Measurements from ENCODE around the gene MCHR1.
A peak's percentile ranks its signal among the peaks of the same experiment; 100 is the strongest.

MCHR1 gene

DNA sequence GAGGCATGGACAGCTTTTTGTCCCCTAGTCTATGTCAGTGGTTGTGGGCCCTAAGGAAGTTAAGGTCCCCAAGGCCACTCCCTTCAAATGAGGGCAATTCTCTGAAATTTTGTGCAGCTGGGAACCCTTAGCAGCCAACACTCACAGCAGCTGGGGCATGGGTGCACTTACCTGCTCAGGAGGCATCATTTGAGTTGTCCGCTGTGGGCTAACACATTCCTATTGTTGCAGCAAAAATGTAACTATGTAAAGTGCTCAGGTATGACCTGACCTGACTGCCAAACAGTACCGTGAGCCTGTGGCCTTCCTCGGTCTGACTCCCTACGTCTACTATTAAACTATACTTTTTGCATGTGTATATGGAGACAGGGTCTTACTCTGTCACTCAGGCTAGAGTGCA, 37.0 kb upstream of the MCHR1 start:
- no peak overlapping the region for H3K4me3 ChIP-seq (ENCODE audit: insufficient read depth in 1 of 2, low read depth in 1 of 2, low read length in 2 of 2)
- no peak overlapping the region for H2BK5ac ChIP-seq (ENCODE audit: low read depth, low read length, poor library complexity, severe bottlenecking)
- no peak overlapping the region for H2AK5ac ChIP-seq (ENCODE audit: low read length, severe bottlenecking)
- H3K9me3 ChIP-seq (ENCODE audit: control insufficient read depth, low read length): no peaks in the 10 kb centered on the region
- H3K4me2 ChIP-seq (ENCODE audit: low read length, poor library complexity, severe bottlenecking): no peak overlapping the region
- no peak overlapping the region for H4K8ac ChIP-seq (ENCODE audit: low read length)
- no peak overlapping the region for H3K14ac ChIP-seq (ENCODE audit: low read length in 2 of 2)
- no peak overlapping the region for H4K91ac ChIP-seq (ENCODE audit: low read length)
- no peak overlapping the region for H3K27ac ChIP-seq (ENCODE audit: low read length, poor library complexity, severe bottlenecking)
- H3K4ac ChIP-seq (ENCODE audit: low read depth in 1 of 2, low read length in 2 of 2): no peak overlapping the region
- H2BK12ac ChIP-seq (ENCODE audit: low read length in 2 of 2): no peak overlapping the region
- WGBS: 100% methylated on average over 4 of the region's 4 CpGs
- H3K4me1 ChIP-seq (ENCODE audit: control insufficient read depth, insufficient read depth, low read depth, low read length): peaks cover 4% of the 10 kb centered on the region
- no peak overlapping the region for H3K18ac ChIP-seq (ENCODE audit: low read depth in 1 of 2, low read length in 2 of 2)
- no peaks in the 10 kb centered on the region for H3K36me3 ChIP-seq (ENCODE audit: control insufficient read depth in 1 of 2, insufficient read depth in 2 of 2, low read depth in 1 of 2, low read length in 2 of 2)
- H2BK120ac ChIP-seq (ENCODE audit: low read depth, low read length): no peak overlapping the region
- no peak for DNase-seq
- H3K23ac ChIP-seq (ENCODE audit: low read length in 2 of 2): no peak overlapping the region
- H2AFZ ChIP-seq (ENCODE audit: low read depth, low read length): no peak overlapping the region
- H3K79me1 ChIP-seq (replicated peaks; ENCODE audit: low read length, poor library complexity, severe bottlenecking): peaks cover 7% of the 10 kb centered on the region
- no peaks in the 10 kb centered on the region for H3K27me3 ChIP-seq (ENCODE audit: control insufficient read depth in 1 of 2, insufficient read depth in 1 of 2, low read length in 2 of 2)
- H3K9ac ChIP-seq (ENCODE audit: low read length): no peak overlapping the region
- no peak overlapping the region for H2BK15ac ChIP-seq (ENCODE audit: low read depth, poor library complexity, severe bottlenecking)

GRCh38 chr22:40645579-40646197, 33.6 kb upstream of the MCHR1 start:
- no peak overlapping the region for H2AK5ac ChIP-seq (ENCODE audit: low read length, severe bottlenecking)
- no peak overlapping the region for H4K91ac ChIP-seq (ENCODE audit: low read length)
- no peaks in the 10 kb centered on the region for H3K79me1 ChIP-seq (replicated peaks; ENCODE audit: low read length, poor library complexity, severe bottlenecking)
- no peak overlapping the region for H2BK15ac ChIP-seq (ENCODE audit: low read depth, poor library complexity, severe bottlenecking)
- WGBS: 90% methylated on average over 4 of the region's 4 CpGs
- no peak overlapping the region for H2BK12ac ChIP-seq (ENCODE audit: low read length in 2 of 2)
- H3K4me1 ChIP-seq (ENCODE audit: control insufficient read depth, insufficient read depth, low read depth, low read length): no peaks in the 10 kb centered on the region
- H3K27ac ChIP-seq (ENCODE audit: low read length, poor library complexity, severe bottlenecking): no peak overlapping the region
- no peak for DNase-seq
- H3K27me3 ChIP-seq (ENCODE audit: control insufficient read depth in 1 of 2, insufficient read depth in 1 of 2, low read length in 2 of 2): no peaks in the 10 kb centered on the region
- no peak overlapping the region for H3K23ac ChIP-seq (ENCODE audit: low read length in 2 of 2)
- H3K14ac ChIP-seq (ENCODE audit: low read length in 2 of 2): no peak overlapping the region
- no peak overlapping the region for H3K4ac ChIP-seq (ENCODE audit: low read depth in 1 of 2, low read length in 2 of 2)
- H3K36me3 ChIP-seq (ENCODE audit: control insufficient read depth in 1 of 2, insufficient read depth in 2 of 2, low read depth in 1 of 2, low read length in 2 of 2): no peaks in the 10 kb centered on the region
- peak overlapping the region; percentile 84 for H3K9ac ChIP-seq (ENCODE audit: low read length)
- H2BK5ac ChIP-seq (ENCODE audit: low read depth, low read length, poor library complexity, severe bottlenecking): no peak overlapping the region
- H3K4me3 ChIP-seq (ENCODE audit: insufficient read depth in 1 of 2, low read depth in 1 of 2, low read length in 2 of 2): no peak overlapping the region
- no peak overlapping the region for H2AFZ ChIP-seq (ENCODE audit: low read depth, low read length)
- no peak overlapping the region for H3K18ac ChIP-seq (ENCODE audit: low read depth in 1 of 2, low read length in 2 of 2)
- no peak overlapping the region for H3K4me2 ChIP-seq (ENCODE audit: low read length, poor library complexity, severe bottlenecking)
- H2BK120ac ChIP-seq (ENCODE audit: low read depth, low read length): no peak overlapping the region
- no peak overlapping the region for H4K8ac ChIP-seq (ENCODE audit: low read length)
- no peaks in the 10 kb centered on the region for H3K9me3 ChIP-seq (ENCODE audit: control insufficient read depth, low read length)

DNA sequence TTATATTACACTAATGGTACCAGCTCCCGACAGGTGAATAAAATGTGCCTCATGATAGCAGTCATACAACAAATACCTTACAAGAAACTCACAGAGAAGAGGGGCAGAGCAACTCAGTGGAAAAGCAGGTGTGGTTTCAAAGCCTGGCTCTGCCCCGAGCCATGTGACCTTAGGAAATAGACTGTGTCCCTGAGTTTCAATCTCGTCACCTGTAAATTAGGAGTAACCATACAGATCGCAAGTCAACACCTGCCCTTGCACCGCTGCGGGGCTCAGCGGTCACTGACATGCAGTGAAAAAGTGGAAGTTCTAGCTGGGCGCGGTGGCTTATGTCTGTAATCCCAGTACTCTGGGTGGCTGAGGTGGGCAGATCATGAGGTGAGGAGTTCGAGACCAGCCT, 30.9 kb upstream of the MCHR1 start:
- Histone ChIP-seq H3K79me1 (replicated peaks; ENCODE audit: low read length, poor library complexity, severe bottlenecking) (peaks cover 3% of the 10 kb centered on the region), H2BK12ac (ENCODE audit: low read length in 2 of 2) (no peak overlapping the region), H3K4ac (ENCODE audit: low read depth in 1 of 2, low read length in 2 of 2) (no peak overlapping the region), H4K91ac (ENCODE audit: low read length) (no peak overlapping the region), H3K18ac (ENCODE audit: low read depth in 1 of 2, low read length in 2 of 2) (no peak overlapping the region), H2AK5ac (ENCODE audit: low read length, severe bottlenecking) (no peak overlapping the region), H3K4me2 (ENCODE audit: low read length, poor library complexity, severe bottlenecking) (no peak overlapping the region), H3K36me3 (ENCODE audit: control insufficient read depth in 1 of 2, insufficient read depth in 2 of 2, low read depth in 1 of 2, low read length in 2 of 2) (no peaks in the 10 kb centered on the region), H2BK15ac (ENCODE audit: low read depth, poor library complexity, severe bottlenecking) (no peak overlapping the region), H3K9ac (ENCODE audit: low read length) (no peak overlapping the region), H3K14ac (ENCODE audit: low read length in 2 of 2) (no peak overlapping the region), H3K4me1 (ENCODE audit: control insufficient read depth, insufficient read depth, low read depth, low read length) (peaks cover 6% of the 10 kb centered on the region), H2BK5ac (ENCODE audit: low read depth, low read length, poor library complexity, severe bottlenecking) (no peak overlapping the region), H2AFZ (ENCODE audit: low read depth, low read length) (no peak overlapping the region), H3K4me3 (ENCODE audit: insufficient read depth in 1 of 2, low read depth in 1 of 2, low read length in 2 of 2) (no peak overlapping the region), H4K8ac (ENCODE audit: low read length) (no peak overlapping the region), H3K27ac (ENCODE audit: low read length, poor library complexity, severe bottlenecking) (no peak overlapping the region), H3K27me3 (ENCODE audit: control insufficient read depth in 1 of 2, insufficient read depth in 1 of 2, low read length in 2 of 2) (no peaks in the 10 kb centered on the region), H3K9me3 (ENCODE audit: control insufficient read depth, low read length) (no peaks in the 10 kb centered on the region), H2BK120ac (ENCODE audit: low read depth, low read length) (no peak overlapping the region), H3K23ac (ENCODE audit: low read length in 2 of 2) (no peak overlapping the region)
- 95% methylated on average over 10 of the region's 10 CpGs for WGBS
- DNase-seq: no peak

- no peak overlapping the region for H3K14ac ChIP-seq (ENCODE audit: low read length in 2 of 2)
- H4K91ac ChIP-seq (ENCODE audit: low read length): no peak overlapping the region
- H3K9me3 ChIP-seq (ENCODE audit: control insufficient read depth, low read length): no peaks in the 10 kb centered on the region
- peak overlapping the region; percentile 97 for H3K9ac ChIP-seq (ENCODE audit: low read length)
- no peak overlapping the region for H3K4ac ChIP-seq (ENCODE audit: low read depth in 1 of 2, low read length in 2 of 2)
- no peak overlapping the region for H2AK5ac ChIP-seq (ENCODE audit: low read length, severe bottlenecking)
- H2BK15ac ChIP-seq (ENCODE audit: low read depth, poor library complexity, severe bottlenecking): no peak overlapping the region
- no peak overlapping the region for H2AFZ ChIP-seq (ENCODE audit: low read depth, low read length)
- H3K36me3 ChIP-seq (ENCODE audit: control insufficient read depth in 1 of 2, insufficient read depth in 2 of 2, low read depth in 1 of 2, low read length in 2 of 2): no peaks in the 10 kb centered on the region
- H3K4me3 ChIP-seq (ENCODE audit: insufficient read depth in 1 of 2, low read depth in 1 of 2, low read length in 2 of 2): peak overlapping the region in 1 of 2 experiments; percentile 78
- no peak overlapping the region for H4K8ac ChIP-seq (ENCODE audit: low read length)
- H3K4me1 ChIP-seq (ENCODE audit: control insufficient read depth, insufficient read depth, low read depth, low read length): peaks cover 10% of the 10 kb centered on the region
- no peak overlapping the region for H2BK120ac ChIP-seq (ENCODE audit: low read depth, low read length)
- WGBS: 100% methylated on average over 1 of the region's 2 CpGs
- no peaks in the 10 kb centered on the region for H3K27me3 ChIP-seq (ENCODE audit: control insufficient read depth in 1 of 2, insufficient read depth in 1 of 2, low read length in 2 of 2)
- H3K23ac ChIP-seq (ENCODE audit: low read length in 2 of 2): no peak overlapping the region
- H3K18ac ChIP-seq (ENCODE audit: low read depth in 1 of 2, low read length in 2 of 2): no peak overlapping the region
- no peak overlapping the region for H2BK12ac ChIP-seq (ENCODE audit: low read length in 2 of 2)
- H3K27ac ChIP-seq (ENCODE audit: low read length, poor library complexity, severe bottlenecking): peak overlapping the region; percentile 99
- H3K79me1 ChIP-seq (replicated peaks; ENCODE audit: low read length, poor library complexity, severe bottlenecking): peaks cover 3% of the 10 kb centered on the region
- DNase-seq: no peak
- no peak overlapping the region for H2BK5ac ChIP-seq (ENCODE audit: low read depth, low read length, poor library complexity, severe bottlenecking)
- peak overlapping the region; percentile 78 for H3K4me2 ChIP-seq (ENCODE audit: low read length, poor library complexity, severe bottlenecking)
These were observed 28.2 kb upstream of the MCHR1 start for GRCh38 chr22:40651057-40651456.

Measured in mesenchymal stem cell (in vitro differentiated cells and primary cell).